ENCODE data around the gene KLKB1.

DNA sequence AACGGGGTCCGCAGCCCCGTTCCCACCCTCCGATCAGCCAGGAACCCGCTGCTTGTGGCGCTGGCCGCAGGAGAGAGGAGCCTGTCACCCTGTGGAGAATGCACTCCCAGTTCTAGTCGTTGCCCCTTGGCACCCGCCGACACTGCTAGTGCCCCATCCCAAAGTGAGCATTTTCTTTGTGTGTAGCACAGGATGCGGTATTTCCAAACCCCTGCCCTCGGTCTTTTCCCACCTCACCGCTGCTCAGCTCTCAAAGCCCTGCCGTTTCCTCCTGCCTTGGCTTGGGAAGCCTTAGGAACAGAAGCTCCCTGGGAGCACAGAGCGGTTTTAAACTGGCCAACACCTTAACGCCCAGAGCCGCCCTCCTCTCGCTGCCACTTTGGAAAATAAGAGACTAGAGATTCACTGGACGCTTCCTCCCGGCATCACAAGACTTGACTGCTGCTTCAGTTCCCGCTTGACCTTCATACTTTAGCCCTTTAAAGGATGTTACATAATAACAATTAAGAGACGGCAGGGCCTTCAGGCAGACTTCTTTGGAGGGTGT lies 35.2 kb upstream of the KLKB1 start:
- TF ChIP-seq CTCF (IDR thresholded peaks at IDR 0.05) = no peak
- no peak for TF ChIP-seq POLR2AphosphoS5 (IDR thresholded peaks at IDR 0.05; ENCODE audit: low read depth, low read length)
- no peak for TF ChIP-seq REST (IDR thresholded peaks at IDR 0.05; ENCODE audit: insufficient read depth in 1 of 2, low read depth in 2 of 2, low read length in 1 of 2)

All from Panc1 (cell line).